CD4-positive, alpha-beta T cell (primary cell): ENCODE measurements around the gene COLQ. TPM values are rescaled to one million over a fixed set of nuclear protein-coding genes. Genes with fewer than 3 reads are reported as not detected.

Source experiments
- ATAC-seq: fragments of 200-7000 bp; cut with Tn5 transposase; one replicate; pipeline ENCODE4 v1.10.0; 2022; ENCODE audit warnings: mild to moderate bottlenecking; ENCODE audit not compliant: poor library complexity
- CTCF ChIA-PET: fragments of 350-600 bp; sonication (Branson Sonifier 250); formaldehyde crosslinking; loops from one replicate; lab custom pipeline; 2021; ENCODE audit warnings: antibody characterized with exemption, inconsistent platforms; lab: Charles Lee
- POLR2A ChIA-PET: fragments of 350-600 bp; sonication (Branson Sonifier 250); formaldehyde crosslinking; loops from one replicate; lab custom pipeline; 2021; ENCODE audit warnings: antibody characterized with exemption, inconsistent platforms; lab: Charles Lee
- DNase-seq, 14 experiments: peaks; one replicate each; pipeline ENCODE4 v3.0.0-alpha.2; 2013 to 2020; ENCODE audit warnings: mixed read lengths in 2 of 14
- H3K27ac ChIP-seq, 2 donors: one replicate each; pipeline versions ENCODE4 v1.5.1 to v1.7.0; 2013; ENCODE audit warnings: low read length in 2 of 2, low read depth in 1 of 2, mild to moderate bottlenecking in 1 of 2
- H3K27me3 ChIP-seq, 2 experiments: 1 replicate in 1 of 2; 2 replicates in 1 of 2; pipeline versions ENCODE4 v1.6.1 to v1.7.0; 2013; ENCODE audit warnings: low read length in 2 of 2, control low read depth in 1 of 2, mild to moderate bottlenecking in 1 of 2, moderate library complexity in 1 of 2; ENCODE audit not compliant: insufficient read depth in 2 of 2, control insufficient read depth in 1 of 2
- H3K36me3 ChIP-seq: one replicate; pipeline ENCODE4 v1.6.1; 2013; ENCODE audit warnings: low read length, control low read depth; ENCODE audit not compliant: insufficient read depth
- H3K4me1 ChIP-seq: one replicate; pipeline ENCODE4 v1.6.1; 2013; ENCODE audit warnings: low read length, control low read depth; ENCODE audit not compliant: insufficient read depth
- H3K4me3 ChIP-seq: one replicate; pipeline ENCODE4 v1.5.1; 2013; ENCODE audit warnings: mild to moderate bottlenecking, low read length, moderate library complexity
- H3K9me3 ChIP-seq, 2 experiments: 1 replicate in 1 of 2; 2 replicates in 1 of 2; pipeline versions ENCODE4 v1.6.1 to v1.7.0; 2013; ENCODE audit warnings: low read length in 2 of 2, mild to moderate bottlenecking in 2 of 2, control low read depth in 1 of 2, moderate library complexity in 1 of 2; ENCODE audit not compliant: control insufficient read depth in 1 of 2, insufficient read depth in 1 of 2
- H3K27ac Mint-ChIP-seq: one replicate; pipeline ENCODE4 v1.8.0; 2020; ENCODE audit warnings: mixed read lengths
- H3K27me3 Mint-ChIP-seq: one replicate; pipeline ENCODE4 v1.8.0; 2021; ENCODE audit warnings: mixed read lengths
- H3K36me3 Mint-ChIP-seq: one replicate; pipeline ENCODE4 v1.8.0; 2021; ENCODE audit warnings: low read depth, mixed read lengths
- H3K4me1 Mint-ChIP-seq: one replicate; pipeline ENCODE4 v1.8.0; 2021; ENCODE audit warnings: low read depth, mixed read lengths
- H3K4me3 Mint-ChIP-seq: one replicate; pipeline ENCODE4 v1.8.0; 2020; ENCODE audit warnings: mild to moderate bottlenecking, mixed read lengths
- H3K9me3 Mint-ChIP-seq: one replicate; pipeline ENCODE4 v1.8.0; 2020; ENCODE audit warnings: mixed read lengths
- intact Hi-C, 2 experiments: fragments of 100-400 bp; cut with DNase I in 1 of 2; cut with micrococcal nuclease in 1 of 2; formaldehyde crosslinking; loops; one replicate each; pipeline versions ENCODE4 v1.15.1 to v1.9.0; 2023 to 2025; cut with DNase I, micrococcal nuclease
- total RNA-seq, 174 experiments: library from RNA in 2 of 174; stranded (reverse) in 2 of 174; gene quantifications; one replicate each; pipeline ENCODE4 v1.2.3 and lab custom pipeline; 2021 to 2026
- TF ChIP-seq, protein P1 (sequence below): fragments of 200-600 bp; IDR thresholded peaks from one replicate; pipeline ENCODE4 v1.8.0; 2022; ENCODE audit warnings: antibody characterized with exemption, mild to moderate bottlenecking

COLQ gene
- total RNA-seq, 2 experiments from 2014 or later: 3.5 to 3.7 TPM

DNA sequence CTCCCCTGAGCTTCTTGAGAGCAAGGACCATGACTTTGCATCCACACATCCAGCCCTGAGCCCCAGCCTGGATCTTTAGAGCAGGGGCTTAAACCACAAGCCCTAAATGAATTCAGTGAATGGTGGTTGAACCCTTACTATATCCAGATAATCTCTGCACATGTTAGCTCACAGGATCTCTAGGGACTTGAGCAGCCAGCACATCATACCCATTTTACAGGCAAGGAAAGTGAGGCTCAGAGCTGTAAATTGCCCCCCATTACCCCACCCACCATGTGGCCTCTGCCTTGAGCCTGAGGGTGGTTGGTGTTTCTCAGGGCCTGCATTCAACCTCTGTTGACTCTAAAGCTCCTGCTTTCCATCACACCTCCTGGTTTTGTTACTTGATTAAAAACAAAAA is 66.5 kb downstream of the COLQ start:
- Mint-ChIP-seq H3K4me3 (no peak overlapping the region), H3K27me3 (no peaks in the 10 kb centered on the region), H3K36me3 (peaks cover 11% of the 10 kb centered on the region), H3K27ac (no peak overlapping the region), H3K4me1 (no peaks in the 10 kb centered on the region), H3K9me3 (no peaks in the 10 kb centered on the region)
- Histone ChIP-seq H3K9me3 (no peaks in the 10 kb centered on the region), H3K27me3 (no peaks in the 10 kb centered on the region), H3K4me1 (no peaks in the 10 kb centered on the region), H3K4me3 (no peak overlapping the region), H3K27ac (no peak overlapping the region), H3K36me3 (peaks cover 4% of the 10 kb centered on the region)
- CTCF ChIA-PET: no interaction called here
- intact Hi-C loops: no loop called here
- TF ChIP-seq, protein P1, sequence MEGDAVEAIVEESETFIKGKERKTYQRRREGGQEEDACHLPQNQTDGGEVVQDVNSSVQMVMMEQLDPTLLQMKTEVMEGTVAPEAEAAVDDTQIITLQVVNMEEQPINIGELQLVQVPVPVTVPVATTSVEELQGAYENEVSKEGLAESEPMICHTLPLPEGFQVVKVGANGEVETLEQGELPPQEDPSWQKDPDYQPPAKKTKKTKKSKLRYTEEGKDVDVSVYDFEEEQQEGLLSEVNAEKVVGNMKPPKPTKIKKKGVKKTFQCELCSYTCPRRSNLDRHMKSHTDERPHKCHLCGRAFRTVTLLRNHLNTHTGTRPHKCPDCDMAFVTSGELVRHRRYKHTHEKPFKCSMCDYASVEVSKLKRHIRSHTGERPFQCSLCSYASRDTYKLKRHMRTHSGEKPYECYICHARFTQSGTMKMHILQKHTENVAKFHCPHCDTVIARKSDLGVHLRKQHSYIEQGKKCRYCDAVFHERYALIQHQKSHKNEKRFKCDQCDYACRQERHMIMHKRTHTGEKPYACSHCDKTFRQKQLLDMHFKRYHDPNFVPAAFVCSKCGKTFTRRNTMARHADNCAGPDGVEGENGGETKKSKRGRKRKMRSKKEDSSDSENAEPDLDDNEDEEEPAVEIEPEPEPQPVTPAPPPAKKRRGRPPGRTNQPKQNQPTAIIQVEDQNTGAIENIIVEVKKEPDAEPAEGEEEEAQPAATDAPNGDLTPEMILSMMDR: no peak
- POLR2A ChIA-PET: interaction anchor here (0.6 kb wide), 1 partner anchor 510 kb away, joined by 3 read pairs; no protein-coding TSS in a partner anchor
- no peak for ATAC-seq
- DNase-seq: no peak

DNA sequence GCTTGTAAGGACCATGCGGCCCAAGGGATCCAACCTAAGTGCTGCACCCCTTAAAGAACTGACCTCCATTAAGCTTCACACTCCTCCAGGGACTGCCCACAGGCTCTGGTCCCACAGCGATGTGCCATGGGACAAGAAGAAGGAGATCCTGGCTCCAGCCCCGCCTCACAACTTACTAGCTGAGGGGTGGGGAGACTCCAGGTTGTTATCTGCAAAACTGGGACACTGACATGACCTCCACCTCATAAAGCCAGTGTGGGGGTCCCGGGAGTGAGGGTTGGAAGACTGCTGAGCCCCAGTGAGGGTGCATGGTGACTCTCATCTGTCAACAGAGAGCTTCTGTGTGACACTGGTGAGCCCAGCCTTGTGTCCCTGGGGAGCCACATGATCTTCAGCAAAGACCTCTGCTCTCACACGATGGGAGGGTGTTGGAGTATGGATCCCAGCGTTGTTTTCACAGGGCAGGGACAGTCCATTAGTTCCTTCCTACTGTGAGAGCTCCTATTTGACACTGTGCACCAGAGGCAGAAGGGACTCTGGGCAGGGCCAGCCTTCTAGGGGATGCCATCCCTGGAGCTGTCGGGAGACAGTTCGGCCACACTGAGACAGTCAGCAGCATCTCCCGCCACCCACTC is 67.4 kb downstream of the COLQ start:
- Mint-ChIP-seq H3K27me3 (no peaks in the 10 kb centered on the region), H3K36me3 (peaks cover 11% of the 10 kb centered on the region), H3K4me3 (no peak overlapping the region), H3K9me3 (no peaks in the 10 kb centered on the region), H3K27ac (no peak overlapping the region), H3K4me1 (no peaks in the 10 kb centered on the region)
- H3K36me3 ChIP-seq: peaks cover 4% of the 10 kb centered on the region
- ATAC-seq (no peak), DNase-seq (no peak)
- intact Hi-C loops: no loop called here
- TF ChIP-seq, protein P1: no peak
- no peaks in the 10 kb centered on the region for H3K4me1 ChIP-seq
- no peak overlapping the region for H3K27ac ChIP-seq
- no peaks in the 10 kb centered on the region for H3K9me3 ChIP-seq
- no peak overlapping the region for H3K4me3 ChIP-seq
- no peaks in the 10 kb centered on the region for H3K27me3 ChIP-seq
- ChIA-PET POLR2A (no interaction called here), CTCF (no interaction called here)

DNA sequence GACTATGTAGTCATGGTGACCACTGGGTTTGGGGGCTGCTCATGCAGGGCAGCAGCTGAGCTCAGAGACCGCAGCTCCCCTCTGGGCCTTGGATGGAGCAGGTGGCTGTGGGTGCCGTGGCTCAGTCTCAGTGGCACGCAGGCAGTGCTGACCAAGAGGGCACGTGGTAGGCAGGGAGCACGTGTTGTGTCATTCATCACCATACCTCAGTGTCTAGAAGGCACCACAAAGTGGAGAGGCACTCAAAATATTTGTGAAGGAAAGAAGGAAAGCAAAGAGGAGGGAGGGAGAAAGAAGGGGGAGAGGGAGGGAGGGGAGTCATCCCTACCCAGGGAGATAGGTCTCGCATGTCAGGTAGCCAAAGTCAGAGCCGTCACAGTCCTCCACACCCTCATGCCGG is 68.0 kb downstream of the COLQ start:
- Histone ChIP-seq H3K9me3 (no peaks in the 10 kb centered on the region), H3K36me3 (peaks cover 4% of the 10 kb centered on the region), H3K4me3 (no peak overlapping the region), H3K27ac (no peak overlapping the region), H3K4me1 (no peaks in the 10 kb centered on the region), H3K27me3 (no peaks in the 10 kb centered on the region)
- TF ChIP-seq, protein P1: no peak
- ChIA-PET POLR2A (no interaction called here), CTCF (no interaction called here)
- ATAC-seq (no peak), DNase-seq (no peak)
- H3K27ac Mint-ChIP-seq: no peak overlapping the region
- H3K36me3 Mint-ChIP-seq: peaks cover 11% of the 10 kb centered on the region
- no peak overlapping the region for H3K4me3 Mint-ChIP-seq
- no peaks in the 10 kb centered on the region for H3K9me3 Mint-ChIP-seq
- no peaks in the 10 kb centered on the region for H3K27me3 Mint-ChIP-seq
- intact Hi-C loops: no loop called here
- no peaks in the 10 kb centered on the region for H3K4me1 Mint-ChIP-seq
